Activated CD8-positive, alpha-beta T cell treated with anti-CD3 and anti-CD28 coated beads for 36 hours (primary cell): ENCODE measurements around the gene B3GNT4. TPM values are rescaled to one million over a fixed set of nuclear protein-coding genes. Genes with fewer than 3 reads are reported as not detected.

Experiments
- ATAC-seq: fragments of 200-7000 bp; cut with Tn5 transposase; one replicate; pipeline ENCODE4 v1.10.0; 2021; ENCODE audit warnings: mild to moderate bottlenecking, moderate library complexity
- CTCF ChIA-PET: fragments of 350-600 bp; sonication (Branson Sonifier 250); formaldehyde crosslinking; loops from one replicate; lab custom pipeline; 2021; ENCODE audit warnings: antibody characterized with exemption; lab: Charles Lee
- POLR2A ChIA-PET: fragments of 350-600 bp; sonication (Branson Sonifier 250); formaldehyde crosslinking; loops from one replicate; lab custom pipeline; 2021; ENCODE audit warnings: antibody characterized with exemption; lab: Charles Lee
- DNase-seq: peaks from one replicate; pipeline ENCODE4 v3.0.0-alpha.2; 2020
- H3K27ac Mint-ChIP-seq: one replicate; pipeline ENCODE4 v1.8.0; 2021; ENCODE audit warnings: mild to moderate bottlenecking, mixed read lengths
- H3K27me3 Mint-ChIP-seq: one replicate; pipeline ENCODE4 v1.8.0; 2021; ENCODE audit warnings: mixed read lengths
- H3K36me3 Mint-ChIP-seq: one replicate; pipeline ENCODE4 v1.8.0; 2021; ENCODE audit warnings: low read depth, mixed read lengths
- H3K4me1 Mint-ChIP-seq: one replicate; pipeline ENCODE4 v1.8.0; 2021; ENCODE audit warnings: low read depth, mixed read lengths
- H3K4me3 Mint-ChIP-seq: one replicate; pipeline ENCODE4 v1.8.0; 2021; ENCODE audit warnings: mild to moderate bottlenecking, moderate library complexity, mixed read lengths
- H3K9me3 Mint-ChIP-seq: one replicate; pipeline ENCODE4 v1.8.0; 2021; ENCODE audit warnings: mixed read lengths
- intact Hi-C: fragments of 100-400 bp; cut with micrococcal nuclease; formaldehyde crosslinking; loops from one replicate; pipeline ENCODE4 v1.10.0; 2022
- total RNA-seq, 2 experiments: library from RNA; stranded (reverse); gene quantifications; one replicate each; pipeline ENCODE4 v1.2.3, GENCODE V29; 2021
- TF ChIP-seq, protein P1 (sequence below): fragments of 200-600 bp; IDR thresholded peaks from one replicate; pipeline ENCODE4 v1.8.0; 2022; ENCODE audit warnings: antibody characterized with exemption, mild to moderate bottlenecking

B3GNT4 gene
- total RNA-seq, 2 experiments from 2014 or later = 3.6 to 5.1 TPM

DNA sequence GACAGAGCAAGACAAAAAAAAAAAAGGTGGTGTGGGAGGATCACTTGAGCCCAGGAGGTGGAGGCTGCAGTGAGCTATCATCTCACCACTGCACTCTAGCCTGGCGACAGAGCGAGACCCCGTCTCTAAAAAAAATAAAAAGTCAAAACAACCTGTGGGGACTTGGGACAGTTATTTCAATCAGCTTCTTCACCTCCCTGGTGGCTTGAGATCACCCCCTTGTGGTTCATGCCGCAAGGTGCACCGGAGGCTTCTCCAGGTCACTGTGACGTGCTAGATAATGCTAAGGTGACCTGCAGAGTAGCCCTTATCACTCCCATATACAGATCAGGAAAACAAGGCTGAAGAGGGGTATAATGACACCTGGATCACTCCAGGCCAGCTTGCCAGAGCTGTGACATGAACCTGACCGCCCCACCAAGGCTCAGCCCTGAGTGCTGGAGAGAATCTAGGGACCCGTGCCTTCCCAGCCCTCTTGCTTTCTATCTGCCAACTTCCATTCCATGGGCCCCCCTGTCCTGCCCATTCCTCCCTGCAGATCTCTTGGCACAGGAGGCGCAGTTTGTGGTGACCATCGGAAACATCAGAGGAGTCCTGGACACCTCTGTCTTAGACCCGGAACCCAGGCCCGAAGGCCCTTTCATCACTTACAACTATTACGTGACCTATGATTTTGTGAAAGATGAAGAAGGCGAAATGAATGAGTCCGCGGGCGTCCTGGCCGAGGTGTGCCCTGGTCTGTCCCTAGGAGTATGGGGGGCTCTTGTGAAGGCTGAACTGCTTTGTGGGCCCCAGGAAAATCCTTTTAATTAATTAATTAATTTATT lies 12.5 kb upstream of the B3GNT4 start:
- Mint-ChIP-seq H3K9me3 (no peaks in the 10 kb centered on the region), H3K4me1 (no peaks in the 10 kb centered on the region), H3K36me3 (no peaks in the 10 kb centered on the region), H3K27ac (no peak overlapping the region), H3K4me3 (no peak overlapping the region), H3K27me3 (peaks cover 3% of the 10 kb centered on the region)
- CTCF ChIA-PET = interaction anchor here (0.7 to 4.9 kb wide), 27 partner anchors 14 to 240 kb away, joined by 3 to 27 read pairs (median 3); partner anchors contain the start of gene DIABLO
- DNase-seq = peak; percentile 87
- POLR2A ChIA-PET = interaction anchor here (0.5 kb wide), 1 partner anchor 1232 kb away, joined by 4 read pairs; no protein-coding TSS in a partner anchor
- intact Hi-C loops = loop anchor here (5.0 to 10.0 kb wide), 2 partner anchors 34 to 136 kb away; no protein-coding TSS in a partner anchor
- TF ChIP-seq, protein P1, sequence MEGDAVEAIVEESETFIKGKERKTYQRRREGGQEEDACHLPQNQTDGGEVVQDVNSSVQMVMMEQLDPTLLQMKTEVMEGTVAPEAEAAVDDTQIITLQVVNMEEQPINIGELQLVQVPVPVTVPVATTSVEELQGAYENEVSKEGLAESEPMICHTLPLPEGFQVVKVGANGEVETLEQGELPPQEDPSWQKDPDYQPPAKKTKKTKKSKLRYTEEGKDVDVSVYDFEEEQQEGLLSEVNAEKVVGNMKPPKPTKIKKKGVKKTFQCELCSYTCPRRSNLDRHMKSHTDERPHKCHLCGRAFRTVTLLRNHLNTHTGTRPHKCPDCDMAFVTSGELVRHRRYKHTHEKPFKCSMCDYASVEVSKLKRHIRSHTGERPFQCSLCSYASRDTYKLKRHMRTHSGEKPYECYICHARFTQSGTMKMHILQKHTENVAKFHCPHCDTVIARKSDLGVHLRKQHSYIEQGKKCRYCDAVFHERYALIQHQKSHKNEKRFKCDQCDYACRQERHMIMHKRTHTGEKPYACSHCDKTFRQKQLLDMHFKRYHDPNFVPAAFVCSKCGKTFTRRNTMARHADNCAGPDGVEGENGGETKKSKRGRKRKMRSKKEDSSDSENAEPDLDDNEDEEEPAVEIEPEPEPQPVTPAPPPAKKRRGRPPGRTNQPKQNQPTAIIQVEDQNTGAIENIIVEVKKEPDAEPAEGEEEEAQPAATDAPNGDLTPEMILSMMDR = peak; percentile 78
- peak; percentile 98 for ATAC-seq

DNA sequence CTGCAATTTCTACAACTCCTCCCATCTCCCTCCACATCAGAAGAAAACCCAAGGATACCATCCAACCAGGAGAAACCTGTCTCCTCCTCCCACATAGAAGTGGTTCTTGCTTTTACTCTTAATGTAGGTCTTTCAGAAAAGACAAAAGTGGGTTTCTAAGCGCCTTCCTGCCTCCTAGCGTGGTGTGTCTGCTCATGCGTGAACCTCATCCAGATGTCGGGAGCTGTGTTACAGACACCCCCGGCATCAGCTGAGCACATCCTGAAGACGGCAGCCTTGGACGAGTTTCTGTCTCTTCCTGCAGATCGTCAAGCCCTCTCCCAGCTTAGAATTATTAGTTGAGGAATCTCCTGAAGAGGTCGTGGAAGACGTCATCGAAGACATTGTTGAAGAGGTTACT lies 11.1 kb upstream of the B3GNT4 start:
- ChIA-PET POLR2A (no interaction called here), CTCF (interaction anchor here (1.1 to 4.9 kb wide), 8 partner anchors 13 to 161 kb away, joined by 3 to 24 read pairs (median 12); partner anchors contain the start of gene DIABLO)
- peaks cover 1% of the 10 kb centered on the region for H3K4me1 Mint-ChIP-seq
- no peak overlapping the region for H3K4me3 Mint-ChIP-seq
- H3K27me3 Mint-ChIP-seq = peaks cover 5% of the 10 kb centered on the region
- DNase-seq = no peak
- H3K27ac Mint-ChIP-seq = no peak overlapping the region
- no peaks in the 10 kb centered on the region for H3K9me3 Mint-ChIP-seq
- TF ChIP-seq, protein P1 = no peak
- no peak for ATAC-seq
- H3K36me3 Mint-ChIP-seq = no peaks in the 10 kb centered on the region
- intact Hi-C loops = loop anchor here (5.0 to 10.0 kb wide), 2 partner anchors 35 to 138 kb away; no protein-coding TSS in a partner anchor

DNA sequence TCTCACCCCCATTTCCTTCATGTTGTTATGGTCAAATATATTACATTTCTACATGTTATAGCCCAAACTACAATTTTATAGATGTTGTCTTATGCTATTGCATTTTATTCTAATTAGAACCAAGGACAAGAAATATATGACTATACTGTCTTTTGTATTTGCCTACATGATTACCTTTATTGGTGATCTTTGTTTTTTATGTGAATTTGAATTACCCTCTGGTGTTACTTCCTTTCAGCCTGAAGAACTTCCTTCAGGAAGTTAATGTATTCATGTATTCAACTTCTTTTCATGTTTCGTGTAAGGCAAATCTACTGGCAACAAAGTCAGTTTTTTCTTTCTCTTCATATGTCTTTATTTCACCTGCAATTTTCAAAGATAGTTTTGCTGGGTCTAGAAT lies 8.7 kb upstream of the B3GNT4 start:
- H3K27me3 Mint-ChIP-seq = peaks cover 9% of the 10 kb centered on the region
- no peak overlapping the region for H3K27ac Mint-ChIP-seq
- ATAC-seq = no peak
- H3K9me3 Mint-ChIP-seq = no peaks in the 10 kb centered on the region
- ChIA-PET POLR2A (interaction anchor here (1.2 kb wide), 1 partner anchor 11 kb away, joined by 3 read pairs; no protein-coding TSS in a partner anchor), CTCF (interaction anchor here (1.2 to 4.9 kb wide), 4 partner anchors 11 to 140 kb away, joined by 3 to 24 read pairs (median 8); partner anchors contain the start of gene LRRC43)
- H3K4me1 Mint-ChIP-seq = peaks cover 5% of the 10 kb centered on the region
- intact Hi-C loops = loop anchor here (5.0 to 10.0 kb wide), 2 partner anchors 38 to 140 kb away; no protein-coding TSS in a partner anchor
- DNase-seq = no peak
- H3K36me3 Mint-ChIP-seq = no peaks in the 10 kb centered on the region
- TF ChIP-seq, protein P1 = no peak
- no peak overlapping the region for H3K4me3 Mint-ChIP-seq

DNA sequence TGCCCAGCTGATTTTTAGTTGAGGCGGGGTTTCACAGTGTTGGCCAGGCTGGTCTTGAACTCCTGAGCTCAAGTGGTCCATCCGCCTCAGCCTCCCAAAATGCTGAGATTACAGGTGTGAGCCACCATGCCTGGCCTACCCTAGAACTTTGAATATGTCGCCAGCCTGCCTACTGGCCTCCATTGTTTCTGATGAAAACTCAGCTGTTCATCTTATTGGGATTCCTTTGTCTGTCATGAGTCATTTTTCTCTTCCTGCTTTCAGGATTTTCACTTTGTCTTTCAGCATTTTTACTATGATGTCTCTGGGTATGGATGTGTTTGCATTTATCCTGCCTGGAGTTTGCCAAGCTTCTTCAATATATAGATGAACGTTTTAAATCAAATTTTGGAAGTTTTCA lies 8.1 kb upstream of the B3GNT4 start:
- ATAC-seq = no peak
- TF ChIP-seq, protein P1 = no peak
- H3K27ac Mint-ChIP-seq = no peak overlapping the region
- POLR2A ChIA-PET = interaction anchor here (1.2 kb wide), 1 partner anchor 10 kb away, joined by 3 read pairs; no protein-coding TSS in a partner anchor
- intact Hi-C loops = loop anchor here (10.0 kb wide), 1 partner anchor 141 kb away; no protein-coding TSS in a partner anchor
- no peaks in the 10 kb centered on the region for H3K9me3 Mint-ChIP-seq
- H3K27me3 Mint-ChIP-seq = peaks cover 9% of the 10 kb centered on the region
- no peaks in the 10 kb centered on the region for H3K36me3 Mint-ChIP-seq
- no peak overlapping the region for H3K4me3 Mint-ChIP-seq
- H3K4me1 Mint-ChIP-seq = peaks cover 5% of the 10 kb centered on the region
- DNase-seq = no peak
- CTCF ChIA-PET = interaction anchor here (0.9 to 1.3 kb wide), 3 partner anchors 72 to 174 kb away, joined by 3 to 5 read pairs (median 4); no protein-coding TSS in a partner anchor
